Neuron (in vitro differentiated cells): ENCODE results near the gene MRS2.
"Not testable (repeated sequence)": the region's sequence is repeated elsewhere in the genome, so short reads cannot be mapped to it uniquely, and the experiment has no call there.

Experiments
- H2AFZ ChIP-seq: one replicate; pipeline ENCODE4 v1.6.1; 2013; ENCODE audit warnings: low read depth, mild to moderate bottlenecking, inconsistent platforms, low read length, moderate library complexity
- H3K27me3 ChIP-seq: one replicate; pipeline ENCODE4 v1.6.1; 2013; ENCODE audit warnings: low read length; ENCODE audit not compliant: insufficient read depth
- H3K36me3 ChIP-seq: one replicate; pipeline ENCODE4 v1.6.1; 2013; ENCODE audit warnings: low read length; ENCODE audit not compliant: insufficient read depth
- H3K4me1 ChIP-seq: one replicate; pipeline ENCODE4 v1.6.1; 2013; ENCODE audit warnings: low read length; ENCODE audit not compliant: insufficient read depth
- H3K4me3 ChIP-seq: 2 replicates; pipeline ENCODE4 v1.5.1; 2013; ENCODE audit warnings: mild to moderate bottlenecking, low read length, moderate library complexity
- H3K9me3 ChIP-seq: one replicate; pipeline ENCODE4 v1.6.1; 2013; ENCODE audit warnings: low read length

MRS2 gene

DNA sequence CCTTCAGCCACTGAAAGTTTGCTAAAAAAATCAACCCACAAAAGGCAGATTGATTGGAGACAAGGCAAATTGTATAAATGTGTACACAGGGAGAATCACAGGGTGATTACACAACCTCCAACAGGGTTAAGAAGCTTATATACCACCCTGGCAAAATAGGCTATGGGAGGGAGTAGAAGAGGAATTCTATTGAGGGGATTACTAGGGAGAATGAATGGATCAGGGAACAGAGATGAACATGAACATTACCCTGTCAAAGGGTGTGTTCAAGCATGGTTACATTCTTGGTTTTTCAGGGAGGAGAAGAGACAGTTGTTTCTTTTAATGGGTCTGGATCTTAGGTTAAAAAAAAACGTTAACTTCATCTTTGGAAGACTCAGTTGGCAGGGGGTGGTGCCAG is 5.1 kb upstream of the MRS2 start:
- Histone ChIP-seq H3K9me3 (peaks cover 2% of the 10 kb centered on the region), H3K27me3 (no peaks in the 10 kb centered on the region), H3K4me1 (peaks cover 7% of the 10 kb centered on the region), H2AFZ (no peak overlapping the region), H3K36me3 (no peaks in the 10 kb centered on the region), H3K4me3 (no peak overlapping the region)

DNA sequence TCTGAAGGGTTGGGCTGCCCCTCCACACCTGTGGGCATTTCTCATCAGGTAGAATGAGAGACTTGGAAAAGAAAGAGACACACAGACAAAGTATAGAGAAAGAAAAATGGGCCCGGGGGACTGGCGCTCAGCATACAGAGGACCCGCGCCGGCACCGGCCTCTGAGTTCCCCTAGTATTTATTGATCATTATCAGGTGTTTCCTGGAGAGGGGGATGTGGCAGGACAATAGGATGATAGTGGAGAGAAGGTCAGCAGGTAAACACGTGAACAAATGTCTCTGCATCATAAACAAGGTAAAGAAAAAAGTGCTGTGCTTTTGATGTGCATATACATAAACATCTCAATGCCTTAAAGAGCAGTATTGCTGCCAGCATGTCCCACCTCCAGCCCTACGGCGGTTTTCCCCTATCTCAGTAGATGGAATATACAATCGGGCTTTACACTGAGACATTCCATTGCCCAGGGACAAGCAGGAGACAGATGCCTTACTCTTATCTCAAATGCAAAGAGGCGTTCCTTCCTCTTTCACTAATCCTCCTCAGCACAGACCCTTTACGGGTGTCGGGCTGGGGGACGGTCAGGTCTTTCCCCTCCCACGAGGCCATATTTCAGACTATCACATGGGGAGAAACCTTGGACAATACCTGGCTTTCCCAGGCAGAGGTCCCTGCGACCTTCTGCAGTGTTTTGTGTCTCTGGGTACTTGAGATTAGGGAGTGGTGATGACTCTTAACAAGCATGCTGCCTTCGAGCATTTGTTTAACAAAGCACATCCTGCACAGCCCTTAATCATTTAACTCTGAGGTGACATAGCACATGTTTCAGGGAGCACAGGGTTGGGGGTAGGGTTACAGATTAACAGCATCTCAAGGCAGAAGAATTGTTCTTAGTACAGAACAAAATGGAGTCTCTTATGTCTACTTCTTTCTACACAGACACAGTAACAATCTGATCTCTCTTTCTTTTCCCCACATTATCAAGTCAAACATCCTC is 2.4 kb upstream of the MRS2 start:
- H3K4me1 ChIP-seq: peaks cover 14% of the 10 kb centered on the region
- H2AFZ ChIP-seq, H3K9me3 ChIP-seq, H3K27me3 ChIP-seq, H3K4me3 ChIP-seq, H3K36me3 ChIP-seq: not testable (repeated sequence)

DNA sequence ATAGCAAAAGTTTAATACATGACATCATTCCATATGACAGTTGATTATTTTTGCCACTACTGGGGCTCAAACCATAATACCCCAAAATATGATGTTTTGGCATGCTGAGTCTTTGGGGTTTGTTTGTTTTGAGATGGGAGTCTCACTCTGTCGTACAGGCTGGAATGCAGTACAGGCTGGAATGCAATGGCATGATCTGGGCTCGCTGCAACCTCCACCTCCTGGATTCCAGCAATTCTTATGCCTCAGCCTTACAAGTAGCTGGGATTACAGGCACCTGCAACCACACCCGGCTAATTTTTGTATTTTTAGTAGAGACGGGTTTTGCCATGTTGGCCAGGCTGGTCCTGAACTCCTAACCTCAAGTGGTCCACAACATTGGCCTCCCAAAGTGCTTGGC is 1.3 kb upstream of the MRS2 start:
- Histone ChIP-seq H3K27me3 (no peaks in the 10 kb centered on the region), H3K36me3 (peaks cover 15% of the 10 kb centered on the region), H2AFZ (no peak overlapping the region), H3K4me3 (no peak overlapping the region), H3K9me3 (peaks cover 2% of the 10 kb centered on the region), H3K4me1 (peaks cover 14% of the 10 kb centered on the region)

DNA sequence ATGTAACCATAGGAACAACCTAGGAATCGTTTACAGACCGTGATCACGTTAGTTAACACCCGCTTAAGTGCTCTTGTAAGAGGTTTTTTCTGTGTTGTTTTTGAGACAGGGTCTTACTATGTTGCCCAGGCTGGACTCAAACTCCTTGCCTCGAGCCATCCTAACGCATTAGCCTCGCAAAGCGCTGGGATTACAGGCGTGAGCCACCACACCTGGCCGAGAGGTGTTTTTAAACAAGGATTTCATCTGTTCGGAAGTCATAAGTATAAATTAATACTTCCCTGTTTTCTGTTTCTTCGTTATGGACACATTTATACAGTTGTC is 727 bp downstream of the MRS2 start:
- Histone ChIP-seq H3K4me3 (peak overlapping the region; percentile 87), H3K4me1 (peaks cover 14% of the 10 kb centered on the region), H3K9me3 (no peaks in the 10 kb centered on the region), H2AFZ (peak overlapping the region; percentile 60), H3K36me3 (peaks cover 22% of the 10 kb centered on the region), H3K27me3 (no peaks in the 10 kb centered on the region)

DNA sequence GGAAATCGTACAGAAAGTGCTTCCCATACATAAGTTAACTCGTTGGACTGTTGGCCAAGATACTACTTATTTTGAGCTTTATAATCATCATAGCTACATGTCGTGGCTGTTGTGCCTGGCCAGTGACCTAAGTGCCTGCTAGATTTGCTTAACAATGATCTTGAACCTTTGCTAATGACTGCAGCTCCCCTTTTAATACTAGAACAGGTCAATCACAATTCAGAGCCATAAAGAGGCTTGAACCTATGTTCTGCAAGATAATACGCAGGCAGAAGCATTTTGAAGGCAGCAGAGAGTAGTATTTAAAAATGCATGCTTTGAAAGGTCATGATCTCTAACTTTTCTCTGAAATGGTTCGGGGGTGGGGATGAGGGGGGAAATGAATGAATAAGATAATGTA is 2.5 kb downstream of the MRS2 start:
- H2AFZ ChIP-seq: no peak overlapping the region
- peaks cover 35% of the 10 kb centered on the region for H3K36me3 ChIP-seq
- no peaks in the 10 kb centered on the region for H3K27me3 ChIP-seq
- H3K9me3 ChIP-seq: no peaks in the 10 kb centered on the region
- peaks cover 14% of the 10 kb centered on the region for H3K4me1 ChIP-seq
- no peak overlapping the region for H3K4me3 ChIP-seq

DNA sequence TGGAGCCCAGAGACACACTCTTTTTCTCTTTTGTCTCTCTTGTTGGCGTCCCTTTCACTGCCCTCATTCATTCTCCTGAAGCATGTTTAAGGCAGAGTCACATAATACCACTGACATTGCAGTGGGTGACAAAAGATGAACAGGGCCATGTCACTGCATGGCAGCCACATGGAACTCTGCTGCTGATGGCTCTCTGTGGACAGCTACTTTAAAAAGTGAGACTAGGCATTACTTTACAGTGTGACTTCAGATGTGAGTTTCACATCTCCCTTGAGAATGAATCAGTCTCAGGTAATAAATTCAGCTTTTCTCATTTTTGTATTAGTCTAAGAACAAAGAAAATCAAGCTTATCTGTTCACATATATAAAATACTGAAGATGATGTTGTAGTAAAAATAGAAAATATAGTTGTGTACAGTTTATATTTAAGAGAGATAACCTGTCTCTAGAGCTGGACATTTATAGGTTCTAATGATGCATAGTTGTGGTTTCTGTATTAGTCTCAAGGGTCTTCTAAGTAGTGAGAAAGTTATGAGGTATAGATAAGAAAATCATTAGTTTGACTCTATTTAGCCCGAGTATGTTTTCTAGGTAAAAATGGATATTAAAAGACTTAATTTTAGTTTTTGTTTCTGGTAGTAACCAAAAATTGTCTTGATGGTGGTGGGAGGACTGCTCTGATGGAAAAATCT is 6.1 kb downstream of the MRS2 start:
- H3K9me3 ChIP-seq: peaks cover 4% of the 10 kb centered on the region
- H3K27me3 ChIP-seq: no peaks in the 10 kb centered on the region
- H2AFZ ChIP-seq: no peak overlapping the region
- peaks cover 3% of the 10 kb centered on the region for H3K4me1 ChIP-seq
- peaks cover 56% of the 10 kb centered on the region for H3K36me3 ChIP-seq
- H3K4me3 ChIP-seq: no peak overlapping the region

DNA sequence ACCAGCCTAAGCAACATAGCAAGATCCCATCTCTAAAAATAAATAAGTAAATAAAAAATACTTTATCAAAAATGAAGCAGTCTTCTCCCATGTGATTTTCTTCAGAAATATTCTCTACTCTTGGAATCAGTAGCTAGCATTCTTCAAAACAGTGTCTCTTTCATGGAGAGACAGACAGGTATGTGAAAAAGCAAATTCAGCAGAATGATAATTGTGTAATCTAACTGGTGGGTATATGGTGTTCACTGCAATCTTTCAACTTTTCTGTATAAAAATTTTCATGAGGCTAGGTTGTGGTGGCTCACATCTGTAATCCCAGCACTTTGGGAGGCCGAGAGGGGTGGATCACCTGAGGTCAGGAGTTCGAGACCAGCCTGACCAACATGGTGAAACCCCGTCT is 7.9 kb downstream of the MRS2 start:
- H2AFZ ChIP-seq: no peak overlapping the region
- no peak overlapping the region for H3K4me3 ChIP-seq
- H3K9me3 ChIP-seq: peaks cover 4% of the 10 kb centered on the region
- H3K27me3 ChIP-seq: no peaks in the 10 kb centered on the region
- peaks cover 54% of the 10 kb centered on the region for H3K36me3 ChIP-seq
- no peaks in the 10 kb centered on the region for H3K4me1 ChIP-seq

DNA sequence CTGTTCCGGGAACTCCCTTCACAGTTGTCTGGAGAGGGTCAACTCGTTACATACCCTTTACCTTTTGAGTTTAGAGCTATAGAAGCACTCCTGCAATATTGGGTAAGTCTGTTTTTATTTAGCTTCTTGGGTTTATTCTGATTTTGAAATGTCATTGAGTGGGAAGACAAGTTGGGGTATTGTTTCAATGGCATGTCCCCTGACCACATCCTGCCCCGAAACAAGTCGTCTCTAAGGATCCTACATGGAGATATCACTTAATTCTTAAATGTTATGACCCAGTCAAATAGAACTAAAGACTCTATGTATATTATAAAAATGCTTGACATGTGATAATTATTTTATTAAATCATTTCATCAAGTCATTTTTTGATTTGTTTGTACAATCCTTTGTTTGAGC is 9.6 kb downstream of the MRS2 start:
- Histone ChIP-seq H3K4me3 (no peak overlapping the region), H2AFZ (no peak overlapping the region), H3K9me3 (peaks cover 4% of the 10 kb centered on the region), H3K4me1 (no peaks in the 10 kb centered on the region), H3K36me3 (peaks cover 66% of the 10 kb centered on the region), H3K27me3 (no peaks in the 10 kb centered on the region)

DNA sequence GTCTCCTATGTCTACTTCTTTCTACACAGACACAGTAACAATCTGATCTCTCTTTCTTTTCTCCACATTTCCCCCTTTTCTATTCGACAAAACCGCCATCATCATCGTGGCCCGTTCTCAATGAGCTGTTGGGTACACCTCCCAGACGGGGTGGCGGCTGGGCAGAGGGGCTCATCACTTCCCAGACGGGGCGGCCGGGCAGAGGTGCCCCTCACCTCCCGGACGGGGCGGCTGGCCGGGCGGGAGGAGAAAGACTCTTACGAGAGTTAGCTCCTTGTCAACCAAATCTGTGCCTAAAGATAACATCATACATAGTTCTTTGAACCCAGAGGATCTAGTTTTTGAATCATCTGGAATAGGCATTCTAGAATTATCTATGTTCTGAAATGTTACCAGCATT is 11.8 kb downstream of the MRS2 start:
- H3K9me3 ChIP-seq, H3K4me3 ChIP-seq, H3K27me3 ChIP-seq, H2AFZ ChIP-seq, H3K4me1 ChIP-seq: not testable (repeated sequence)
- peaks cover 68% of the 10 kb centered on the region for H3K36me3 ChIP-seq

DNA sequence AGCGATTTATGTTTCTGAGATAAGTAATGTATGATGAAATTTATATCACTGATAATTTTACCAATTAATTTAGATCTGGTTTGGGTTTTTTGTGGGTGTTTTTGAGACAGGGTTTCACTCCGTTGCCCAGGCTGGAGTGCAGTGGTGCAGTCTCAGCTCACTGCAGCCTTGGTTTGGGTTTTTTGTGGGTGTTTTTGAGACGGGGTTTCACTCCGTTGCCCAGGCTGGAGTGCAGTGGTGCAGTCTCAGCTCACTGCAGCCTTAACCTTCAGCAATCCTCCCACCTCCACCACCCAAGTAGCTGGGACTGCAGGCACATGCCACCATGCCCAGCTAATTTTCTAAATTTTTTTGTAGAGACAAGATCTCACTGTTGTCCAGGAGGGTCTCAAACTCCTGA is 13.0 kb downstream of the MRS2 start:
- Histone ChIP-seq H3K27me3 (no peaks in the 10 kb centered on the region), H3K4me1 (no peaks in the 10 kb centered on the region), H3K9me3 (peaks cover 4% of the 10 kb centered on the region), H3K4me3 (no peak overlapping the region), H3K36me3 (peaks cover 70% of the 10 kb centered on the region), H2AFZ (no peak overlapping the region)

DNA sequence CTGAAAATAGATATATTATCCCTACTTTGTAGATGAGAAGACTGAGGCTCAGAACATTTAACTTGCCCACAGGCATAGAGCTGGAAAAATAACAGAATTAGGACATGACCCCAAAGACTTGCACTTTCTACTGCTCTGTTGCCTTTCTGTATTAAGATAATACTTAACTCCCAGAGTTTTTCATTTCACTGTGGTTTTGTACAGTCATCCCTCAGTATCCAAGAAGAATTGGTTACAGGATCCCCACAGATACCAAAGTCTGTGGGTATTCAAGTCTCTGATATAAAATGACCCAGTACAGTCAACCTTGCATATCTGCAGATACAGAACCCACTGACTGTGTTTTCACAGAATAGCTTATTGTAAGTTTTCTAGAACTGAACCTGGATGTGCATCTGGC is 16.8 kb downstream of the MRS2 start:
- Histone ChIP-seq H3K27me3 (no peaks in the 10 kb centered on the region), H3K4me3 (no peak overlapping the region), H3K36me3 (peaks cover 87% of the 10 kb centered on the region), H3K9me3 (no peaks in the 10 kb centered on the region), H3K4me1 (no peaks in the 10 kb centered on the region), H2AFZ (no peak overlapping the region)

DNA sequence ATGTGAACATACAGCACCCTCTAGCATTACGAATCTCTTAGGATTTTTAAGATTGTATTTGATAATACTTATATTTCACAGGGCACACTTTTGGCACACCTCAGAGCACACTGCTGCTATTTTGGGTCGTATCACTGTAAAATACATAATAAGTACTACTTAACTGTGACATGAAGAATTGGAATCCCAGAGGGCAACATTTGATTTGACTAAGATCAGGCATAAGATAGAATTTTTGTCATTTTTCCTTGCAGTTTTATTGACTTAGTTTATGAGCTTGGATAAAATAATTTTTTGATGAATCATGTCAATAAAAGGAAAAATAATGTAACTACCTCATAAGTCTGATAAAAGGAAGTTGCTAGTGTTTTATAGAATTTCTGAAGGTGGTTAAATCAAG is 22.4 kb downstream of the MRS2 start:
- Histone ChIP-seq H3K36me3 (peaks cover 70% of the 10 kb centered on the region), H2AFZ (no peak overlapping the region), H3K9me3 (no peaks in the 10 kb centered on the region), H3K4me1 (no peaks in the 10 kb centered on the region), H3K27me3 (no peaks in the 10 kb centered on the region), H3K4me3 (no peak overlapping the region)

DNA sequence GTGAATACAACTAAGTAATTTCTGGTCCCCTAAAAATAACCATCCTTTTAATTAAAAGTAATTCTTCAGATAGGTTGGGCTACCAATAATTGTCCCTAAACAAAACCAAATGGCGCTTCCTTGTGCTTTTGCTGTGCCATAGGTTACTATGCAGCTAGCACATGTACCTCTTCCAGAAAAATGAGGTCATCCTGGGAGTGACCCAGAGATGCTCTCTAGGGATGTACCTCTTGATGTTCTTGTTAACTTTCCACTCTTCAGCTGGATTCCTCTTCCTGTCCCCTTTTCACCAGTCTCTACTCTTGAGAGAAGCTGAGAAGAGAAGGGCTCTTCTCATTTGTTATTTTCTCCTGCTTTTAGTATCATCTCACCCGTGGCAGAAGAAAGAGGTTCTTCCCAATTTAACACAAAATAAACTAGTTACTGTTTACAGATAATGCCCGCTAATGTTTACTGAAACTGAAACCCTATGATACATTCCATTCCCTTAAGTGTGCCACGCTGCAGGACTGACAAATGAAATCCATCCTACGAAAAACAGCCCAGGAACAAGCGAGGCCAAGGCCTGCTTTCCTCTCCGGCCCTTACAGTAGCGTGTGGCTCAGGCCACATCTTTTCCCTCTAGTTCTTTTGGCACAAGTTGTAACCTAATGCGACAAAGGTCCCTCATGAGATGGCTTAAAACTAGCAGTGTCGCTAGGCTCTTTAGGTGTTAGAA is 24.2 kb downstream of the MRS2 start:
- Histone ChIP-seq H3K4me3 (no peak overlapping the region), H3K27me3 (no peaks in the 10 kb centered on the region), H3K4me1 (no peaks in the 10 kb centered on the region), H3K36me3 (peaks cover 55% of the 10 kb centered on the region), H3K9me3 (no peaks in the 10 kb centered on the region), H2AFZ (no peak overlapping the region)
